ENCODE data around the gene TGIF1. TPM values are rescaled to one million over a fixed set of nuclear protein-coding genes. Genes with fewer than 3 reads are reported as not detected.

TGIF1 gene
- total and polyA plus RNA-seq, 2 of the 4 experiments (the other 2 are of a cell fraction), result 62.1 to 118 TPM

DNA sequence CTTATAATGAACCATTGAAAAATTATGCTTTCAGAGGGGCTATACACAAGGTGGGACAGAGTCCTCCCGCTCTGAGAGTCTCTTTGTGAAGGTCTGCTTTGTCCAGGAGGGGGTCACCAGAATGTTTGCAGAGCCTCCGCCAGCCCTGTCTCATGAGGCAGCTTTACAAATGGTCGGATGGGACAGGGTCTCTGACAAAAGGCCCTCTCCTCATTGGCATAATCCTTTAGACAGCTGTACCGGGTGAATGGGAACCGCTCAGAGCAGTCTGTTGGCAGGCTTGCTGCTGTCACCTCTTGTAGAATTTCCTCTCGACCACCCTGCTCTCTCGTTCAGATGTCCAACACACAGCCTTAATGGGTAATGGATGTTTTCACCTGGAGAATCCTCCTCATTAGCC is 40.2 kb upstream of the TGIF1 start:
- Histone ChIP-seq H3K79me1 (ENCODE audit: low read depth in 1 of 2, low read length in 2 of 2) (no peaks in the 10 kb centered on the region), H3K14ac (replicated peaks; ENCODE audit: low read depth, low read length) (no peak overlapping the region), H3K27me3 (ENCODE audit: control insufficient read depth, insufficient read depth, low read length) (0 out of 2 replicates have a peak, but pooled peaks cover 6% of the 10 kb centered on the region), H3K9me1 (ENCODE audit: insufficient read depth, low read length) (peaks cover 4% of the 10 kb centered on the region; the same call in 1 of the 2 replicates), H2BK20ac (ENCODE audit: low read depth, low read length) (no peak overlapping the region), H4K5ac (ENCODE audit: low read depth, low read length) (no peak overlapping the region), H3K56ac (ENCODE audit: extremely low read depth, insufficient read depth, low read length) (no peak overlapping the region), H2AK9ac (replicated peaks; ENCODE audit: low read depth, low read length, poor library complexity) (no peak overlapping the region), H2BK5ac (ENCODE audit: low read depth, low read length, poor library complexity, severe bottlenecking) (no peak overlapping the region), H4K91ac (ENCODE audit: insufficient read depth, low read depth, low read length) (no peak overlapping the region), H3K4me1 (ENCODE audit: control insufficient read depth, insufficient read depth, low read length) (no peaks in the 10 kb centered on the region), H2AK5ac (ENCODE audit: low read depth, low read length) (no peak overlapping the region), H4K8ac (ENCODE audit: low read depth in 2 of 2, low read length in 2 of 2) (no peak overlapping the region), H2AFZ (replicated peaks; ENCODE audit: low read length, poor library complexity) (no peak overlapping the region), H4K20me1 (ENCODE audit: insufficient read depth, low read length) (no peaks in the 10 kb centered on the region), H3K4ac (ENCODE audit: low read depth, low read length) (no peak overlapping the region), H3K9ac (ENCODE audit: low read depth, low read length) (no peak overlapping the region), H3K4me3 (ENCODE audit: insufficient read depth, low read depth, low read length) (no peak overlapping the region), H3K27ac (ENCODE audit: insufficient read depth, low read length) (no peak overlapping the region), H3K23ac (ENCODE audit: low read depth, low read length) (no peak overlapping the region), H3K36me3 (ENCODE audit: control insufficient read depth, insufficient read depth, low read length) (no peaks in the 10 kb centered on the region), H2BK15ac (ENCODE audit: low read depth, low read length) (no peak overlapping the region), H3K9me3 (ENCODE audit: control insufficient read depth, insufficient read depth, low read length) (no peaks in the 10 kb centered on the region; the same call in 1 of the 2 replicates), H3K18ac (ENCODE audit: low read depth, low read length) (no peak overlapping the region), H2BK120ac (ENCODE audit: low read depth, low read length) (no peak overlapping the region), H3K4me2 (ENCODE audit: low read depth, low read length) (no peak overlapping the region)
- dilution Hi-C loops (cut with HindIII; ENCODE audit: low sequenced_read_pairs, unreplicated experiment), result no loop called here
- DNase-seq, result no peak
- POLR2A ChIA-PET (ENCODE audit: unreplicated experiment), result no interaction called here
- CTCF ChIA-PET, result no interaction called here
- 100% methylated on average over 1 of the region's 7 CpGs; no CpG with 5 or more reads in 1 of the 2 experiments for WGBS, 2 experiments (ENCODE audit: extremely low coverage in 2 of 2, insufficient read length in 1 of 2)
- in situ Hi-C loops (cut with MboI; ENCODE audit: low sequenced_read_pairs), result no loop called here
- intact Hi-C loops (cut with micrococcal nuclease), result no loop called here
- TF ChIP-seq, protein P1, sequence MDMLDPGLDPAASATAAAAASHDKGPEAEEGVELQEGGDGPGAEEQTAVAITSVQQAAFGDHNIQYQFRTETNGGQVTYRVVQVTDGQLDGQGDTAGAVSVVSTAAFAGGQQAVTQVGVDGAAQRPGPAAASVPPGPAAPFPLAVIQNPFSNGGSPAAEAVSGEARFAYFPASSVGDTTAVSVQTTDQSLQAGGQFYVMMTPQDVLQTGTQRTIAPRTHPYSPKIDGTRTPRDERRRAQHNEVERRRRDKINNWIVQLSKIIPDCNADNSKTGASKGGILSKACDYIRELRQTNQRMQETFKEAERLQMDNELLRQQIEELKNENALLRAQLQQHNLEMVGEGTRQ (IDR thresholded peaks at IDR 0.05; ENCODE audit: low read depth, low read length), result no peak
- TF ChIP-seq, protein P2, sequence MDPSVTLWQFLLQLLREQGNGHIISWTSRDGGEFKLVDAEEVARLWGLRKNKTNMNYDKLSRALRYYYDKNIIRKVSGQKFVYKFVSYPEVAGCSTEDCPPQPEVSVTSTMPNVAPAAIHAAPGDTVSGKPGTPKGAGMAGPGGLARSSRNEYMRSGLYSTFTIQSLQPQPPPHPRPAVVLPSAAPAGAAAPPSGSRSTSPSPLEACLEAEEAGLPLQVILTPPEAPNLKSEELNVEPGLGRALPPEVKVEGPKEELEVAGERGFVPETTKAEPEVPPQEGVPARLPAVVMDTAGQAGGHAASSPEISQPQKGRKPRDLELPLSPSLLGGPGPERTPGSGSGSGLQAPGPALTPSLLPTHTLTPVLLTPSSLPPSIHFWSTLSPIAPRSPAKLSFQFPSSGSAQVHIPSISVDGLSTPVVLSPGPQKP (IDR thresholded peaks at IDR 0.05; ENCODE audit: borderline replicate concordance, low read depth, low read length), result no peak
- TF ChIP-seq CHD1 (IDR thresholded peaks at IDR 0.05; ENCODE audit: low read depth, low read length) (no peak), RFX5 (IDR thresholded peaks at IDR 0.05; ENCODE audit: low read depth, low read length) (no peak), POLR2A (IDR thresholded peaks at IDR 0.05; ENCODE audit: low read depth, low read length) (no peak), NFE2L2 (IDR thresholded peaks at IDR 0.05; ENCODE audit: low read depth, low read length) (no peak), BHLHE40 (IDR thresholded peaks at IDR 0.05; ENCODE audit: low read depth, low read length) (no peak), SMC3 (IDR thresholded peaks at IDR 0.05; ENCODE audit: low read depth, low read length) (no peak), RAD21 (IDR thresholded peaks at IDR 0.05; ENCODE audit: low read length) (no peak), CEBPB (IDR thresholded peaks at IDR 0.05; ENCODE audit: low read depth, low read length) (no peak), MAZ (IDR thresholded peaks at IDR 0.05; ENCODE audit: borderline replicate concordance, low read depth, low read length) (no peak), FOS (IDR thresholded peaks at IDR 0.05; ENCODE audit: low read depth, low read length) (no peak), MXI1 (IDR thresholded peaks at IDR 0.05; ENCODE audit: borderline replicate concordance, low read depth, low read length) (no peak), MAFK (IDR thresholded peaks at IDR 0.05; ENCODE audit: low read depth, low read length) (no peak)
- BruUV-seq (replicated peaks), result no TSS peak
- no peak for ATAC-seq (ENCODE audit: low read depth)

Data from IMR-90 (cell line).